Neutrophil (primary cell): Measurements from ENCODE around the gene TMEM179B.

Experiments
- H3K27ac ChIP-seq: fragments of 200-600 bp; sonication (generic); 2 replicates; pipeline ENCODE4 v1.5.1; 2016; ENCODE audit warnings: mild to moderate bottlenecking, moderate library complexity
- H3K27me3 ChIP-seq: fragments of 200-600 bp; sonication (generic); 2 replicates; pipeline ENCODE4 v1.6.0; 2016; ENCODE audit warnings: mild to moderate bottlenecking
- H3K36me3 ChIP-seq: fragments of 200-600 bp; sonication (generic); 2 replicates; pipeline ENCODE4 v1.5.1; 2017
- H3K4me1 ChIP-seq, 2 experiments: fragments of 200-600 bp in 1 of 2; sonication (generic) in 1 of 2; 1 replicate in 1 of 2; 2 replicates in 1 of 2; pipeline versions ENCODE4 v1.5.1 to v1.6.1; 2013 to 2016; ENCODE audit warnings: low read depth in 1 of 2, low read length in 1 of 2, mild to moderate bottlenecking in 1 of 2, moderate library complexity in 1 of 2; ENCODE audit not compliant: control insufficient read depth in 1 of 2, insufficient read depth in 1 of 2
- H3K4me3 ChIP-seq, 2 experiments: fragments of 200-600 bp in 1 of 2; sonication (generic) in 1 of 2; 1 replicate in 1 of 2; 2 replicates in 1 of 2; pipeline ENCODE4 v1.5.1; 2013 to 2016; ENCODE audit warnings: low read depth in 1 of 2, low read length in 1 of 2, mild to moderate bottlenecking in 1 of 2, moderate library complexity in 1 of 2
- H3K9me3 ChIP-seq: fragments of 200-600 bp; sonication (generic); 2 replicates; pipeline ENCODE4 v1.5.1; 2016
- CTCF ChIP-seq: fragments of 200-600 bp; sonication (generic); IDR thresholded peaks from 2 replicates; pipeline ENCODE4 v1.5.1; 2016; ENCODE audit warnings: antibody characterized with exemption

TMEM179B gene

GRCh38 chr11:62804310-62805075 is 17.3 kb downstream of the TMEM179B start:
- Histone ChIP-seq H3K9me3 (no peaks in the 10 kb centered on the region), H3K27ac (peak overlapping the region; percentile 95), H3K4me1 (peaks cover 47 to 48% of the 10 kb centered on the region in 2 experiments), H3K36me3 (peaks cover 42% of the 10 kb centered on the region), H3K27me3 (no peaks in the 10 kb centered on the region), H3K4me3 (peak overlapping the region; percentile 73 to 87)
- no peak for TF ChIP-seq CTCF

GRCh38 chr11:62805076-62805892 is 18.1 kb downstream of the TMEM179B start, which contains the start of gene NXF1:
Gene NXF1 (minus strand): TSS chr11:62805440. CDS start chr11:62805356, 84 bp downstream.
- TF ChIP-seq CTCF: peak; percentile 66
- Histone ChIP-seq H3K27ac (peak within 1 kb of the TSS; percentile 95), H3K9me3 (no peaks in the 10 kb centered on the region), H3K4me3 (peak within 1 kb of the TSS; percentile 73 to 87), H3K4me1 (peaks cover 47 to 48% of the 10 kb centered on the region in 2 experiments), H3K27me3 (no peaks in the 10 kb centered on the region), H3K36me3 (peaks cover 34% of the 10 kb centered on the region)

- Histone ChIP-seq H3K36me3 (peaks cover 27% of the 10 kb centered on the region), H3K4me1 (peaks cover 47 to 48% of the 10 kb centered on the region in 2 experiments), H3K27ac (peak overlapping the region; percentile 95), H3K4me3 (peak overlapping the region; percentile 73 to 87), H3K27me3 (no peaks in the 10 kb centered on the region), H3K9me3 (no peaks in the 10 kb centered on the region)
- no peak for TF ChIP-seq CTCF
Measured at GRCh38 chr11:62805961-62806441, 18.8 kb downstream of the TMEM179B start.

- Histone ChIP-seq H3K4me1 (peaks cover 47 to 48% of the 10 kb centered on the region in 2 experiments), H3K4me3 (peak overlapping the region; percentile 73 to 87), H3K9me3 (no peaks in the 10 kb centered on the region), H3K36me3 (peaks cover 21% of the 10 kb centered on the region), H3K27me3 (no peaks in the 10 kb centered on the region), H3K27ac (peak overlapping the region; percentile 95)
- TF ChIP-seq CTCF: no peak
Measured at GRCh38 chr11:62806611-62807121, 19.5 kb downstream of the TMEM179B start.

- TF ChIP-seq CTCF: no peak
- Histone ChIP-seq H3K9me3 (no peaks in the 10 kb centered on the region), H3K36me3 (no peaks in the 10 kb centered on the region), H3K4me1 (peaks cover 45 to 49% of the 10 kb centered on the region in 2 experiments), H3K27me3 (no peaks in the 10 kb centered on the region), H3K27ac (peak overlapping the region; percentile 48), H3K4me3 (no peak overlapping the region)
Measured at GRCh38 chr11:62810748-62811147, 23.5 kb downstream of the TMEM179B start.
